ENCODE results near the gene KRTAP5-7.
"Not testable (repeated sequence)": the region's sequence is repeated elsewhere in the genome, so short reads cannot be mapped to it uniquely, and the experiment has no call there.

The KRTAP5-7 gene

GRCh38 chr11:71564430-71564829 lies 37.4 kb downstream of the KRTAP5-7 start:
- no peak for DNase-seq

GRCh38 chr11:71565263-71565662 lies 38.2 kb downstream of the KRTAP5-7 start, which contains the start of gene KRTAP5-10:
KRTAP5-10 (plus strand) TSS chr11:71565563; CDS start chr11:71565588, 25 bp downstream.
- DNase-seq: no peak

GRCh38 chr11:71566081-71566620 lies 39.1 kb downstream of the KRTAP5-7 start:
- no peak for DNase-seq

- not testable (repeated sequence) for DNase-seq
Observed at GRCh38 chr11:71566626-71567599, 39.8 kb downstream of the KRTAP5-7 start.

GRCh38 chr11:71567633-71568032 lies 40.6 kb downstream of the KRTAP5-7 start:
- not testable (repeated sequence) for DNase-seq

- no peak for DNase-seq
Observed at GRCh38 chr11:71568704-71569349, 41.8 kb downstream of the KRTAP5-7 start.

GRCh38 chr11:71571101-71571850 lies 44.2 kb downstream of the KRTAP5-7 start:
- DNase-seq: not testable (repeated sequence)

- DNase-seq: no peak
Observed at GRCh38 chr11:71572811-71573210, 45.7 kb downstream of the KRTAP5-7 start.

GRCh38 chr11:71574418-71574817 lies 47.4 kb downstream of the KRTAP5-7 start:
- DNase-seq: no peak

GRCh38 chr11:71575723-71576424 lies 48.8 kb downstream of the KRTAP5-7 start:
- DNase-seq: no peak

- not testable (repeated sequence) for DNase-seq
Observed at GRCh38 chr11:71576688-71577465, 49.8 kb downstream of the KRTAP5-7 start.

- DNase-seq: no peak
Observed at GRCh38 chr11:71577469-71578004, 50.5 kb downstream of the KRTAP5-7 start.

Measured in NCI-H1694 (cell line).